ENCODE results near the gene ENTPD2. TPM values are rescaled to one million over a fixed set of nuclear protein-coding genes. Genes with fewer than 3 reads are reported as not detected.

Gene ENTPD2
- total and polyA plus RNA-seq, 2 donors (not counting 3 experiments of a cell fraction or from before 2014, with no cell fraction given), result not detected

GRCh38 chr9:137066096-137066861 is 12.4 kb upstream of the ENTPD2 start:
- Histone ChIP-seq H3K27me3 (ENCODE audit: control insufficient read depth in 2 of 2, insufficient read depth in 2 of 2, low read length in 2 of 2) (no peaks in the 10 kb centered on the region), H3K4me1 (ENCODE audit: control insufficient read depth, extremely low read depth, insufficient read depth, low read length) (peaks cover 11% of the 10 kb centered on the region), H3K36me3 (ENCODE audit: control insufficient read depth in 2 of 2, extremely low read depth in 1 of 2, insufficient read depth in 2 of 2, low read length in 2 of 2) (no peaks in the 10 kb centered on the region), H4K20me1 (replicated peaks; ENCODE audit: control insufficient read depth, extremely low read depth, insufficient read depth, low read length) (no peaks in the 10 kb centered on the region), H3K27ac (ENCODE audit: insufficient read depth, low read depth, low read length) (no peak overlapping the region), H3K9me1 (replicated peaks; ENCODE audit: control insufficient read depth, extremely low read depth, insufficient read depth, low read length) (no peaks in the 10 kb centered on the region), H3K4me2 (ENCODE audit: insufficient read depth, low read length) (no peak overlapping the region), H3K4me3 (replicated peaks in 1 of 3; ENCODE audit: insufficient read depth in 1 of 3, low read depth in 1 of 3, low read length in 3 of 3) (no peak overlapping the region), H3K9me3 (replicated peaks; ENCODE audit: control insufficient read depth, insufficient read depth, low read length) (no peaks in the 10 kb centered on the region), H2AFZ (ENCODE audit: low read depth, low read length) (no peak overlapping the region), H3K79me2 (ENCODE audit: control insufficient read depth, insufficient read depth, low read length) (peaks cover 9% of the 10 kb centered on the region), H3K9ac (replicated peaks; ENCODE audit: extremely low read depth, insufficient read depth, low read length) (no peak overlapping the region)
- DNase-seq (ENCODE audit: low read depth, low spot score), result no peak
- no peak for TF ChIP-seq JUN (IDR thresholded peaks at IDR 0.05; ENCODE audit: borderline replicate concordance, insufficient read depth, insufficient read length, low read depth)
- TF ChIP-seq CTCF (IDR thresholded peaks at IDR 0.05; ENCODE audit: extremely low read depth in 1 of 2, insufficient read depth in 1 of 2, low read depth in 1 of 2, low read length in 2 of 2), result no peak
- TF ChIP-seq FOS (IDR thresholded peaks at IDR 0.05; ENCODE audit: borderline replicate concordance, insufficient read depth, low read length), result no peak
- TF ChIP-seq POLR2AphosphoS5 (IDR thresholded peaks at IDR 0.05; ENCODE audit: insufficient read depth, low read depth, low read length), result no peak
- no peak for TF ChIP-seq EZH2 (IDR thresholded peaks at IDR 0.05; ENCODE audit: borderline replicate concordance, low read depth, low read length, severe bottlenecking)
- no peak for TF ChIP-seq MAX (IDR thresholded peaks at IDR 0.05; ENCODE audit: insufficient read depth, insufficient read length)
- TF ChIP-seq MYC (IDR thresholded peaks at IDR 0.05; ENCODE audit: low read depth, low read length), result no peak
- no peak for TF ChIP-seq GATA2 (IDR thresholded peaks at IDR 0.05; ENCODE audit: insufficient read depth, insufficient read length, low read depth, low read length)
- TF ChIP-seq POLR2A (IDR thresholded peaks at IDR 0.05; ENCODE audit: low read depth, low read length), result no peak
- CTCF ChIA-PET, result interaction anchor here (0.8 to 8.0 kb wide), 7 partner anchors 11 to 219 kb away, joined by 3 to 152 read pairs (median 10); partner anchors contain the start of genes NPDC1 and UAP1L1
- dilution Hi-C loops (cut with MboI; ENCODE audit: extremely low pct_ligation_motif_present, low sequenced_read_pairs), result no loop called here
- intact Hi-C loops (cut with micrococcal nuclease), result no loop called here
- no TSS peak for BruUV-seq (replicated peaks)
- POLR2A ChIA-PET, result no interaction called here
- FAIRE-seq, result no peak
